Measurements from ENCODE around the gene LEMD2.

The LEMD2 gene

GRCh38 chr6:33723371-33724085, 65.4 kb downstream of the LEMD2 start:
- no peak for DNase-seq (ENCODE audit: extremely low read depth, low read depth)
- TF ChIP-seq CTCF (IDR thresholded peaks at IDR 0.05; ENCODE audit: low read depth, low read length), result no peak

- no peak for TF ChIP-seq CTCF (IDR thresholded peaks at IDR 0.05; ENCODE audit: low read depth, low read length)
- no peak for DNase-seq (ENCODE audit: extremely low read depth, low read depth)
Observed at GRCh38 chr6:33722103-33722623, 66.8 kb downstream of the LEMD2 start.

GRCh38 chr6:33721508-33721907, 67.4 kb downstream of the LEMD2 start:
- no peak for TF ChIP-seq CTCF (IDR thresholded peaks at IDR 0.05; ENCODE audit: low read depth, low read length)
- no peak for DNase-seq (ENCODE audit: extremely low read depth, low read depth)

All from AG09319 (cell line).